IMR-90 (cell line): ENCODE data around the gene FATE1. TPM values are rescaled to one million over a fixed set of nuclear protein-coding genes. Genes with fewer than 3 reads are reported as not detected.

ENCODE experiments used
- ATAC-seq: fragments of 200-7000 bp; cut with Tn5 transposase; 2 replicates; pipeline ENCODE4 v1.9.1; 2020; ENCODE audit warnings: low read depth, mild to moderate bottlenecking, moderate library complexity
- BruUV-seq: library from RNA; stranded (reverse); fragments of 400-500 nt; replicated peaks from 2 replicates; lab custom pipeline; 2021; lab: Mats Ljungman, UMichigan
- CTCF ChIA-PET: fragments of 300-600 bp; formaldehyde crosslinking; extraction: SDS; loops from one replicate; lab custom pipeline; 2021; ENCODE audit warnings: antibody characterized with exemption; lab: Yijun Ruan, JAX
- POLR2A ChIA-PET: fragments of 300-600 bp; sonication (Branson Sonifier 250); formaldehyde crosslinking; loops from one replicate; lab custom pipeline; 2022; ENCODE audit warnings: antibody characterized with exemption; ENCODE audit not compliant: unreplicated experiment; lab: Charles Lee
- DNase-seq: peaks from one replicate; pipeline ENCODE4 v3.0.0; 2013
- H2AFZ ChIP-seq: replicated peaks from 2 replicates; pipeline ENCODE3; 2013; ENCODE audit warnings: low read length, mild to moderate bottlenecking; ENCODE audit not compliant: poor library complexity
- H2AK5ac ChIP-seq: 2 replicates; pipeline ENCODE4 v1.6.1; 2013; ENCODE audit warnings: low read depth, low read length, inconsistent platforms
- H2AK9ac ChIP-seq: replicated peaks from 2 replicates; pipeline ENCODE3; 2013; ENCODE audit warnings: mild to moderate bottlenecking, low read depth, low read length, moderate library complexity; ENCODE audit not compliant: poor library complexity
- H2BK120ac ChIP-seq: 2 replicates; pipeline ENCODE4 v1.6.1; 2013; ENCODE audit warnings: low read depth, low read length, inconsistent platforms
- H2BK15ac ChIP-seq: 3 replicates; pipeline ENCODE4 v1.6.1; 2013; ENCODE audit warnings: low read depth, low read length, inconsistent platforms
- H2BK20ac ChIP-seq: 2 replicates; pipeline ENCODE4 v1.6.1; 2013; ENCODE audit warnings: low read depth, mild to moderate bottlenecking, inconsistent platforms, low read length, moderate library complexity
- H2BK5ac ChIP-seq: 2 replicates; pipeline ENCODE4 v1.6.1; 2013; ENCODE audit warnings: mild to moderate bottlenecking, low read depth, low read length, inconsistent platforms; ENCODE audit not compliant: poor library complexity, severe bottlenecking
- H3K14ac ChIP-seq: replicated peaks from 2 replicates; pipeline ENCODE4 v1.6.1; 2013; ENCODE audit warnings: low read depth, low read length, inconsistent platforms
- H3K18ac ChIP-seq: 2 replicates; pipeline ENCODE4 v1.6.1; 2013; ENCODE audit warnings: low read depth, low read length, control low read depth
- H3K23ac ChIP-seq: 2 replicates; pipeline ENCODE4 v1.6.1; 2013; ENCODE audit warnings: low read depth, low read length, inconsistent platforms
- H3K27ac ChIP-seq: 2 replicates; pipeline ENCODE4 v1.5.1; 2013; ENCODE audit warnings: mild to moderate bottlenecking, control low read depth, low read length; ENCODE audit not compliant: insufficient read depth
- H3K27me3 ChIP-seq: 2 replicates; pipeline ENCODE4 v1.6.1; 2013; ENCODE audit warnings: low read length; ENCODE audit not compliant: control insufficient read depth, insufficient read depth
- H3K36me3 ChIP-seq: 2 replicates; pipeline ENCODE4 v1.6.1; 2013; ENCODE audit warnings: low read length, mixed read lengths; ENCODE audit not compliant: control insufficient read depth, insufficient read depth
- H3K4ac ChIP-seq: 2 replicates; pipeline ENCODE4 v1.6.1; 2013; ENCODE audit warnings: low read depth, low read length, inconsistent platforms
- H3K4me1 ChIP-seq: 2 replicates; pipeline ENCODE4 v1.6.1; 2013; ENCODE audit warnings: low read length, mixed read lengths; ENCODE audit not compliant: control insufficient read depth, insufficient read depth
- H3K4me2 ChIP-seq: 2 replicates; pipeline ENCODE4 v1.6.1; 2013; ENCODE audit warnings: low read depth, mild to moderate bottlenecking, control low read depth, low read length, moderate library complexity
- H3K4me3 ChIP-seq: 2 replicates; pipeline ENCODE4 v1.5.1; 2013; ENCODE audit warnings: low read depth, mild to moderate bottlenecking, control low read depth, low read length, moderate library complexity; ENCODE audit not compliant: insufficient read depth
- H3K56ac ChIP-seq: 2 replicates; pipeline ENCODE4 v1.6.1; 2013; ENCODE audit warnings: low read length, inconsistent platforms; ENCODE audit not compliant: insufficient read depth; ENCODE audit errors: extremely low read depth
- H3K79me1 ChIP-seq, 2 experiments: 2 replicates each; pipeline ENCODE4 v1.6.1; 2013; ENCODE audit warnings: low read length in 2 of 2, inconsistent platforms in 1 of 2, low read depth in 1 of 2
- H3K9ac ChIP-seq: 2 replicates; pipeline ENCODE4 v1.6.1; 2013; ENCODE audit warnings: low read depth, low read length, control low read depth
- H3K9me1 ChIP-seq: 2 replicates; pipeline ENCODE4 v1.6.1; 2013; ENCODE audit warnings: low read length, inconsistent platforms; ENCODE audit not compliant: insufficient read depth
- H3K9me3 ChIP-seq: 2 replicates; pipeline ENCODE4 v1.6.1; 2013; ENCODE audit warnings: low read length; ENCODE audit not compliant: control insufficient read depth, insufficient read depth
- H4K20me1 ChIP-seq: 2 replicates; pipeline ENCODE4 v1.6.1; 2013; ENCODE audit warnings: low read length, inconsistent platforms; ENCODE audit not compliant: insufficient read depth
- H4K5ac ChIP-seq: 2 replicates; pipeline ENCODE4 v1.6.1; 2013; ENCODE audit warnings: mild to moderate bottlenecking, low read depth, low read length, control low read depth
- H4K8ac ChIP-seq, 2 experiments: 2 replicates each; pipeline ENCODE4 v1.6.1; 2013; ENCODE audit warnings: low read depth in 2 of 2, low read length in 2 of 2, control low read depth in 1 of 2, inconsistent platforms in 1 of 2
- H4K91ac ChIP-seq: 2 replicates; pipeline ENCODE4 v1.6.1; 2013; ENCODE audit warnings: low read depth, low read length, inconsistent platforms; ENCODE audit not compliant: insufficient read depth
- BHLHE40 ChIP-seq: fragments of 150-350 bp; IDR thresholded peaks from 2 replicates; pipeline ENCODE4 v1.6.1; 2016; ENCODE audit warnings: mild to moderate bottlenecking, low read depth, low read length
- CEBPB ChIP-seq: IDR thresholded peaks from 2 replicates; pipeline ENCODE4 v1.6.1; 2012; ENCODE audit warnings: low read depth, low read length, improper control_type of control experiment
- CHD1 ChIP-seq: IDR thresholded peaks from 2 replicates; pipeline ENCODE4 v1.6.1; 2012; ENCODE audit warnings: low read depth, low read length, improper control_type of control experiment
- MAZ ChIP-seq: IDR thresholded peaks from 2 replicates; pipeline ENCODE4 v1.6.1; 2012; ENCODE audit warnings: low read depth, mild to moderate bottlenecking, low read length, improper control_type of control experiment, moderate library complexity, borderline replicate concordance
- MXI1 ChIP-seq: IDR thresholded peaks from 2 replicates; pipeline ENCODE4 v1.6.1; 2012; ENCODE audit warnings: low read depth, mild to moderate bottlenecking, low read length, moderate library complexity, borderline replicate concordance
- POLR2A ChIP-seq: IDR thresholded peaks from 2 replicates; pipeline ENCODE4 v1.6.1; 2012; ENCODE audit warnings: mild to moderate bottlenecking, low read depth, low read length
- RAD21 ChIP-seq: IDR thresholded peaks from 2 replicates; pipeline ENCODE4 v1.6.1; 2012; ENCODE audit warnings: low read length, improper control_type of control experiment
- dilution Hi-C: fragments of 300-500 bp; cut with HindIII; formaldehyde crosslinking; loops from one replicate; pipeline ENCODE4 v1.14.3; 2018; ENCODE audit warnings: low sequenced_read_pairs; ENCODE audit not compliant: unreplicated experiment
- in situ Hi-C: fragments of 300-500 bp; cut with MboI; formaldehyde crosslinking; loops from 3 replicates; pipeline ENCODE4 v1.14.3; 2019; ENCODE audit warnings: low sequenced_read_pairs, inconsistent platforms, mixed read lengths
- intact Hi-C: fragments of 100-400 bp; cut with micrococcal nuclease; formaldehyde crosslinking; loops from 2 replicates; pipeline ENCODE4 v1.10.0; 2022
- polyA plus RNA-seq, 3 experiments: library from polyadenylated mRNA; depleted of rRNA; stranded (reverse); fragments of >200 nt; gene quantifications; 2 replicates each; pipeline ENCODE4 v1.2.3, GENCODE V29; 2012; ENCODE audit warnings: low replicate concordance in 1 of 3
- total RNA-seq: library from RNA; depleted of rRNA; stranded (reverse); fragments of >200 nt; gene quantifications from 2 replicates; pipeline ENCODE4 v1.2.3, GENCODE V29; 2012
- TF ChIP-seq, protein P1 (sequence below): conservative IDR thresholded peaks from 2 replicates; pipeline ENCODE4 v1.5.1; 2012; ENCODE audit warnings: mild to moderate bottlenecking, low read depth, low read length, improper control_type of control experiment
- TF ChIP-seq, protein P2 (sequence below): fragments of 150-350 bp; IDR thresholded peaks from 2 replicates; pipeline ENCODE4 v1.6.1; 2016; ENCODE audit warnings: low read depth, mild to moderate bottlenecking, low read length, moderate library complexity, borderline replicate concordance
- TF ChIP-seq, protein P3 (sequence below): fragments of 150-350 bp; IDR thresholded peaks from 2 replicates; pipeline ENCODE4 v1.6.1; 2017; ENCODE audit warnings: mild to moderate bottlenecking, antibody characterized with exemption, low read length, low read depth

Gene FATE1
- total and polyA plus RNA-seq, 2 of the 4 experiments (the other 2 are of a cell fraction): not detected

DNA sequence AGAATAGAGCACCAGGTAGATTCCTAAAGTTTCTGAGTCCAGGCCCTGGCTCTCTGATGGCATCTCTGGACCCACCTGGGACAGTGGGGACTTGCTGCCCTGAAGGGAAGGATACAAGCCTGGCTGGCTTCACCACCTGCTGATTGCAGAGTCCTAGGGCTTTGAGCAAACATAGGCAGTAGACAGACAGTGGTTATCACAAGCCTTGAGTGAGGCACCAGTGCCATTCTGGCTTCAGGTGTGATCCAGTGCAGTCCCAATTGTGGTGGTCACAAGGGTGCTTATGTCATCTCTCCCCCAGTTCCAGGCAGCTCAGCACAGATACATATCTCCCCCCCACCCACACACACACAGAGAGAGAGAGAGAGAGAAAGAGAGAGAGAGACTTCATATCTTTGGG lies 27.1 kb upstream of the FATE1 start:
- Histone ChIP-seq H3K79me1 (no peaks in the 10 kb centered on the region), H2BK120ac (no peak overlapping the region), H3K56ac (no peak overlapping the region), H3K4ac (no peak overlapping the region), H3K9me1 (no peaks in the 10 kb centered on the region), H2AFZ (no peak overlapping the region), H2AK9ac (no peak overlapping the region), H4K5ac (no peak overlapping the region), H2AK5ac (no peak overlapping the region), H3K9ac (no peak overlapping the region), H4K20me1 (no peaks in the 10 kb centered on the region), H3K36me3 (no peaks in the 10 kb centered on the region), H3K14ac (no peak overlapping the region), H3K18ac (no peak overlapping the region), H3K4me2 (no peak overlapping the region), H3K4me1 (no peaks in the 10 kb centered on the region), H4K91ac (no peak overlapping the region), H3K4me3 (no peak overlapping the region), H4K8ac (no peak overlapping the region), H3K23ac (no peak overlapping the region), H3K27me3 (no peaks in the 10 kb centered on the region), H2BK15ac (no peak overlapping the region), H2BK20ac (no peak overlapping the region), H2BK5ac (no peak overlapping the region), H3K9me3 (peaks cover 10% of the 10 kb centered on the region; the same call in 1 of the 2 replicates), H3K27ac (no peak overlapping the region)
- ChIA-PET CTCF (no interaction called here), POLR2A (no interaction called here)
- no TSS peak for BruUV-seq
- DNase-seq (no peak), ATAC-seq (no peak)
- in situ Hi-C loops: loop anchor here (25.0 kb wide), 1 partner anchor 526 kb away; no protein-coding TSS in a partner anchor
- dilution Hi-C loops: no loop called here
- TF ChIP-seq, protein P1, sequence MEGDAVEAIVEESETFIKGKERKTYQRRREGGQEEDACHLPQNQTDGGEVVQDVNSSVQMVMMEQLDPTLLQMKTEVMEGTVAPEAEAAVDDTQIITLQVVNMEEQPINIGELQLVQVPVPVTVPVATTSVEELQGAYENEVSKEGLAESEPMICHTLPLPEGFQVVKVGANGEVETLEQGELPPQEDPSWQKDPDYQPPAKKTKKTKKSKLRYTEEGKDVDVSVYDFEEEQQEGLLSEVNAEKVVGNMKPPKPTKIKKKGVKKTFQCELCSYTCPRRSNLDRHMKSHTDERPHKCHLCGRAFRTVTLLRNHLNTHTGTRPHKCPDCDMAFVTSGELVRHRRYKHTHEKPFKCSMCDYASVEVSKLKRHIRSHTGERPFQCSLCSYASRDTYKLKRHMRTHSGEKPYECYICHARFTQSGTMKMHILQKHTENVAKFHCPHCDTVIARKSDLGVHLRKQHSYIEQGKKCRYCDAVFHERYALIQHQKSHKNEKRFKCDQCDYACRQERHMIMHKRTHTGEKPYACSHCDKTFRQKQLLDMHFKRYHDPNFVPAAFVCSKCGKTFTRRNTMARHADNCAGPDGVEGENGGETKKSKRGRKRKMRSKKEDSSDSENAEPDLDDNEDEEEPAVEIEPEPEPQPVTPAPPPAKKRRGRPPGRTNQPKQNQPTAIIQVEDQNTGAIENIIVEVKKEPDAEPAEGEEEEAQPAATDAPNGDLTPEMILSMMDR: no peak
- TF ChIP-seq, protein P2, sequence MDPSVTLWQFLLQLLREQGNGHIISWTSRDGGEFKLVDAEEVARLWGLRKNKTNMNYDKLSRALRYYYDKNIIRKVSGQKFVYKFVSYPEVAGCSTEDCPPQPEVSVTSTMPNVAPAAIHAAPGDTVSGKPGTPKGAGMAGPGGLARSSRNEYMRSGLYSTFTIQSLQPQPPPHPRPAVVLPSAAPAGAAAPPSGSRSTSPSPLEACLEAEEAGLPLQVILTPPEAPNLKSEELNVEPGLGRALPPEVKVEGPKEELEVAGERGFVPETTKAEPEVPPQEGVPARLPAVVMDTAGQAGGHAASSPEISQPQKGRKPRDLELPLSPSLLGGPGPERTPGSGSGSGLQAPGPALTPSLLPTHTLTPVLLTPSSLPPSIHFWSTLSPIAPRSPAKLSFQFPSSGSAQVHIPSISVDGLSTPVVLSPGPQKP: no peak
- TF ChIP-seq, protein P3, sequence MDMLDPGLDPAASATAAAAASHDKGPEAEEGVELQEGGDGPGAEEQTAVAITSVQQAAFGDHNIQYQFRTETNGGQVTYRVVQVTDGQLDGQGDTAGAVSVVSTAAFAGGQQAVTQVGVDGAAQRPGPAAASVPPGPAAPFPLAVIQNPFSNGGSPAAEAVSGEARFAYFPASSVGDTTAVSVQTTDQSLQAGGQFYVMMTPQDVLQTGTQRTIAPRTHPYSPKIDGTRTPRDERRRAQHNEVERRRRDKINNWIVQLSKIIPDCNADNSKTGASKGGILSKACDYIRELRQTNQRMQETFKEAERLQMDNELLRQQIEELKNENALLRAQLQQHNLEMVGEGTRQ: no peak
- TF ChIP-seq RAD21 (no peak), MAZ (no peak), POLR2A (no peak), BHLHE40 (no peak), MXI1 (no peak), CHD1 (no peak), CEBPB (no peak)
- intact Hi-C loops: no loop called here
